ENCODE data around the gene CEACAM7.
"Not testable (repeated sequence)": the region's sequence is repeated elsewhere in the genome, so short reads cannot be mapped to it uniquely, and the experiment has no call there.

Gene CEACAM7

GRCh38 chr19:41688098-41688497 lies at the start of gene CEACAM7:
CEACAM7 (minus strand) TSS chr19:41688270; CDS start chr19:41688165, 105 bp downstream.
- DNase-seq: no peak

GRCh38 chr19:41735071-41735600 lies 47.1 kb upstream of the CEACAM7 start:
- no peak for DNase-seq

- DNase-seq: peak; percentile 31 to 38
These were observed 46.5 kb upstream of the CEACAM7 start for GRCh38 chr19:41734585-41734984.

GRCh38 chr19:41734156-41734555 lies 46.1 kb upstream of the CEACAM7 start:
- DNase-seq: no peak

- no peak for DNase-seq
These were observed 38.4 kb upstream of the CEACAM7 start for GRCh38 chr19:41726493-41726892.

- DNase-seq: no peak
These were observed 32.0 kb upstream of the CEACAM7 start for GRCh38 chr19:41720103-41720502.

GRCh38 chr19:41718761-41719160 lies 30.7 kb upstream of the CEACAM7 start:
- no peak for DNase-seq

- DNase-seq: no peak
These were observed 26.5 kb upstream of the CEACAM7 start for GRCh38 chr19:41714598-41714997.

GRCh38 chr19:41711376-41712261 lies 23.5 kb upstream of the CEACAM7 start:
- DNase-seq: no peak

GRCh38 chr19:41709951-41710645 lies 22.0 kb upstream of the CEACAM7 start:
- DNase-seq: no peak

GRCh38 chr19:41709516-41709915 lies 21.4 kb upstream of the CEACAM7 start:
- not testable (repeated sequence) for DNase-seq

- no peak for DNase-seq
These were observed 20.4 kb upstream of the CEACAM7 start, which contains the start of gene CEACAM5 for GRCh38 chr19:41708481-41708880. CEACAM5 (plus strand) TSS chr19:41708626; CDS start chr19:41708732, 106 bp downstream.

GRCh38 chr19:41707871-41708371 lies 19.9 kb upstream of the CEACAM7 start:
- DNase-seq: no peak

- peak in 1 of 2 experiments; percentile 7 for DNase-seq
These were observed 19.4 kb upstream of the CEACAM7 start for GRCh38 chr19:41707502-41707812.

GRCh38 chr19:41706741-41707501 lies 18.9 kb upstream of the CEACAM7 start:
- DNase-seq: peak; percentile 63

- DNase-seq: no peak
These were observed 17.5 kb upstream of the CEACAM7 start for GRCh38 chr19:41705393-41706174.

- no peak for DNase-seq
These were observed 15.7 kb upstream of the CEACAM7 start for GRCh38 chr19:41703602-41704293.

- DNase-seq: no peak
These were observed 14.1 kb upstream of the CEACAM7 start for GRCh38 chr19:41702171-41702651.

- DNase-seq: peak; percentile 6 to 18
These were observed 13.5 kb upstream of the CEACAM7 start for GRCh38 chr19:41701401-41702075.

- DNase-seq: no peak
These were observed 12.5 kb upstream of the CEACAM7 start for GRCh38 chr19:41700381-41701195.

Measured in SHP77 (cell line).